Right ventricle myocardium superior (tissue), 1 donor: Measurements from ENCODE around the gene ABCA4. TPM values are rescaled to one million over a fixed set of nuclear protein-coding genes. Genes with fewer than 3 reads are reported as not detected.

ENCODE experiments used
- ATAC-seq: fragments of 200-7000 bp; cut with Tn5 transposase; one replicate; pipeline ENCODE4 v1.9.1; 2020; ENCODE audit warnings: mild to moderate bottlenecking; ENCODE audit not compliant: poor library complexity
- DNase-seq: peaks from one replicate; pipeline ENCODE4 v3.0.0-alpha.2; 2020
- intact Hi-C: fragments of 100-400 bp; cut with DNase I; formaldehyde crosslinking; loops from one replicate; pipeline ENCODE4 v1.11.2; 2022
- total RNA-seq: library from RNA; stranded (reverse); fragmentation: NEBNext Ultra II Directional; extraction: Animal tissue kit (Norgen Biotek cat#: 25700); gene quantifications from one replicate; pipeline ENCODE4 v1.2.1, GENCODE V29; 2021
- donor health status: DM: no; HTN: yes; CAD: no; lungs with severe emphysema.

The ABCA4 gene
- total RNA-seq, 1 donor from 2014 or later, result 0.08 TPM

DNA sequence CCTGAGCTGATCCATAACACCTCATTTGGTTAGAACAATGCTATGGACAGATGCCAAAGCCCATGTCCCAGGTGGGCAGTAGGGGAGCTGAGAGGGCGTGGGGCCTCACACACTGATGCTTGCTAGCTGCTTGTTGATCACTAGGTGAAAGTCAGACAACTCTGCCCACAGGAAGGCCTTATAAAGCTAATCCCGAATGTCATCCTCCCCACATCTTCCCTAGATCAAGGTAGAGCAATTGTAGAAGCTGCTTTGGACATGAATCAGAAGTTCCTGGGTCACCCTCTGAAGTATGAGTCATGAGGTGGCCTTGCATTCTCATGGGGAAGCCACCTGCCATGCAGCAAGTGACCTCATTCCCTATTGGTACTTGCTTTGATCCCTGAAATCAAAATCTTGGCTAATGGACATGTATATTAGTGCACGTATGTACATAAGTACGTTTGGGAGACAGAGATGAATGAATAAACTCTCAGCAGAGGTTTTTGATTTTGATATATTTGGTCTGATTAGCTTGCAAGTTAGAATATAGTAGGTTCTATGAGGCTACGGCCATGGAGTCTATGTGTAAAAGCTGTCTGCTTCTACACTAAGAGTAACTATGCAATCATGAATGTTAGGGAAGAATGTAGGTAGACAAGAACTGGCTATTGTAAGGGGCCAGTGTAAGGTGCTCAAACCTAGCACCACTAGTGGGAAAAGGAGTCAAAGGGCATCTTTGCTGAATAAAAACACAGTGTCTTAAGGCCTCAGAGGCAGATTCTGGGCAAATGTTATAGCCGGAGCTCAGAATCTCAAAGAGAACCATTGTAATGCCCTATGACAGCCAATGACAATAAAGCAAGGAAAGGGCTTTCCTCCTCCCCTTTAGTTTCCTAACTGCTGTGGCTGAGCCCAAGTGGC is 52.6 kb downstream of the ABCA4 start:
- ATAC-seq (no peak), DNase-seq (no peak)
- intact Hi-C loops, result loop anchor here (10.0 kb wide), 1 partner anchor 116 kb away; no protein-coding TSS in a partner anchor

DNA sequence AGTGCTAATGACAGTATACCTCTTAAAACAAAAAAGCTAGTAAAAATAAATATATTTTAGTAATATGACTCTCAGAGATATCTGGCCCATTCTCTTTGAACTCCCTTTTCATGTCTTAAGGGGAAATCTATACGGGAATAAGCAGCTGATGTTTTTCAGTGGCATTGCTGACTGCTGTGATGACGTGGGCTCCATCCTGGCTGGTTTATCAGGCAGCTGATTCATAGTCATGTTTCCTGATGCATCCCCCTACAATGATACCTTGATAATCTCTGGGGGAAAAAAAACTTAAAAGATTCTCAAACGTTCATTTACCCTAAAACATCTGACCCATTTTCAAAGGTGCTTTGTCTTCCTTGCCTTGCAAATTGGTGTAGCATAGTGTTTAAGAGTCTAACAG is 53.8 kb downstream of the ABCA4 start:
- DNase-seq, result no peak
- ATAC-seq, result no peak
- intact Hi-C loops, result loop anchor here (10.0 kb wide), 1 partner anchor 118 kb away; no protein-coding TSS in a partner anchor

- peak; percentile 71 for DNase-seq
- peak; percentile 80 for ATAC-seq
Observed at GRCh38 chr1:94063379-94063778, 57.6 kb downstream of the ABCA4 start.

GRCh38 chr1:94061513-94062443 is 59.2 kb downstream of the ABCA4 start:
- ATAC-seq (peak; percentile 88), DNase-seq (peak; percentile 67)
- intact Hi-C loops, result loop anchor here (2.0 to 10.0 kb wide), 4 partner anchors 35 to 267 kb away; no protein-coding TSS in a partner anchor

More at GRCh38 chr1:94063379-94063778, 57.6 kb downstream of the ABCA4 start:
- intact Hi-C loops, result loop anchor here (2.0 to 10.0 kb wide), 3 partner anchors 121 to 265 kb away; no protein-coding TSS in a partner anchor

DNA sequence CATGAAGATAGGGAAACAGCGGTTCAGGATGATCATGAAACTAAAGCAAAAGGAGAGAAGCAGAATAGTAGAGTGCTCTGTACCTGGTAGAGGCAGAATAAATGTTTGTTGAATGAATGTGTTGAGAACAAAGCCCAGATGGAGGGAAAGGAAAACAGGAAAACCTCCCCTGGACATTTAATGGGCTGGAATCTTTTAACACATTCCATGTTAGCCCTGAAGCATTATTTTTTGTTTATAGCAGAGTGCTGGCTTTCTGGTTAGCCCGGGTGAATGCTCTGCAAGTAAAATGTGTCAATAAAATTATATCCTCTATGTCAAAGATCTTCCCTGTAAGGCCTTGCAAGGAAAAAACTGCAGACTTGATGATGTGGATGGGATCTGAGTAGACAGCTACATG is 60.2 kb downstream of the ABCA4 start:
- intact Hi-C loops, result loop anchor here (2.0 to 10.0 kb wide), 3 partner anchors 34 to 182 kb away; no protein-coding TSS in a partner anchor
- no peak for DNase-seq
- ATAC-seq, result no peak

DNA sequence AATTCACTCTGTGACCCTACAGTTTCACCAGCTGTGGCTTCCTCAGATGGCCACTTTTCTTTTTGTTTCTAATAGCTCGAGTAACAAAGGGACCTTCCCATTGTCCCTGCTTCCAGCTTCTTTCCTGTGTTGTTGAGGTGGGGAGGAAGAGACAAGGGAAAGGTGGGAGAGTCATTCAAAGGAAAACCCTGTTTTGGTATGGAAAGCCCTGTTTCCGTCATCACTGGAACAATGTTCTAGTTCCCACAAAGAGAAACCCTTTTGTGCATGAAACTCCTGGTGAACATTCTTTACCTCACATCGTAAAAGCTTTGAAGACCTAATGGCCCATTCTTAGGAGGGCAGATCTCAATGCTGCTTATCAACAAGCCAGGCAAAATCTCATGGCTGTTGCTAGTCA is 62.2 kb downstream of the ABCA4 start:
- DNase-seq (no peak), ATAC-seq (no peak)
- intact Hi-C loops, result no loop called here

GRCh38 chr1:94056996-94057395 is 64.0 kb downstream of the ABCA4 start:
- intact Hi-C loops, result no loop called here
- no peak for ATAC-seq
- DNase-seq, result no peak

GRCh38 chr1:94056171-94056570 is 64.8 kb downstream of the ABCA4 start:
- intact Hi-C loops, result no loop called here
- no peak for ATAC-seq
- DNase-seq, result no peak

DNA sequence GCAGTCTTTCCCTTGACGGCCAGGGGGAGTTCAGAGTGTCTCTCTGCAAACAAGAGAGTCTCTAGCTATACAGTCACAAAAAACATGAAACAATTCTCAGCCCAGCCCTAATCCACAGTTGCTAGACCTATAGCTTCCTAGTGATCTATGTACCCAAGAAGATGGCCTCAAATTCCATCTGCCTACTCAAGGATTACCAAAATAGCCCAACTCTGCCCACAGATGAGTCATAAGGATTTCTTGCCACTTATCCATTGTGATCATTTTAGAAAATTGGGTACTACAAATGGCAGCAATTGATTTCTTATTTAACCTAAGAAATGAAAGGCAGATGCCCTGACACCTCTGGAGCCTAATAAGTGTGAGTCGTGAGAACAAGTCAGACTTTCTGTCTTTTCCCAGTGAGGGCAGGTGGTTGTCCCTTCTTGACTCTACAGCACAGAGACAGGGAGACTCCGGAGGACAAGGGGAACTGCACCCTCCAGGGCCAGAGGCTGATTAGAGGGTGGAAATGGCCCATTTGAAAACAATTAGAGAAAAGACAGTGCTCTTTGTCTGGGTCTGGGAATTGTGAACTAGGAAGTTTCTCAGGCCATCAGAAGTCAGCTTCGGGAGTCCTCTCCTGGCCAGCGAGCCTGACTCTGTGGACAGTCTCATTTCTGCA is 65.4 kb downstream of the ABCA4 start:
- DNase-seq (no peak), ATAC-seq (no peak)
- intact Hi-C loops, result no loop called here

GRCh38 chr1:94050675-94051074 is 70.3 kb downstream of the ABCA4 start:
- ATAC-seq, result no peak
- intact Hi-C loops, result no loop called here
- no peak for DNase-seq

- intact Hi-C loops, result no loop called here
- ATAC-seq (no peak), DNase-seq (no peak)
Observed at GRCh38 chr1:94050254-94050653, 70.7 kb downstream of the ABCA4 start.

DNA sequence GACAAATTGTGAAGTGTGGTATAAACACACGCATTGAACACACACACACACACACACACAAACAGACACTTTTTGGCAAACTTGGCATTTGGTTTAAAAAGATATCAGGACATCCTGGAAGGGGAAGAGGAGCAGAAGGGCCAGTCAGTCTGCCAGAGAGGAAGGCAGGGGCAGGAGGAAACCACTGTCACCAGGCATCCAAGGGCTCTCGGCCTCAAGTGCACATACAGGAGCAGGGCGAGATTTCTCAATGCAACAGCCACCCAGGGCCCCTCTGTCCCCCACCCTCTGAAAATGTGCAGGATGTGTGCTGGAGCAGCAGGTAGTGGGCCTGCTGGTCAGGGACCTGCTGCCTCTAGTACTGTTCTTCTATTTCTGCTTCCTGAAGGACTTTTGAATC is 71.2 kb downstream of the ABCA4 start:
- intact Hi-C loops, result no loop called here
- ATAC-seq, result no peak

DNA sequence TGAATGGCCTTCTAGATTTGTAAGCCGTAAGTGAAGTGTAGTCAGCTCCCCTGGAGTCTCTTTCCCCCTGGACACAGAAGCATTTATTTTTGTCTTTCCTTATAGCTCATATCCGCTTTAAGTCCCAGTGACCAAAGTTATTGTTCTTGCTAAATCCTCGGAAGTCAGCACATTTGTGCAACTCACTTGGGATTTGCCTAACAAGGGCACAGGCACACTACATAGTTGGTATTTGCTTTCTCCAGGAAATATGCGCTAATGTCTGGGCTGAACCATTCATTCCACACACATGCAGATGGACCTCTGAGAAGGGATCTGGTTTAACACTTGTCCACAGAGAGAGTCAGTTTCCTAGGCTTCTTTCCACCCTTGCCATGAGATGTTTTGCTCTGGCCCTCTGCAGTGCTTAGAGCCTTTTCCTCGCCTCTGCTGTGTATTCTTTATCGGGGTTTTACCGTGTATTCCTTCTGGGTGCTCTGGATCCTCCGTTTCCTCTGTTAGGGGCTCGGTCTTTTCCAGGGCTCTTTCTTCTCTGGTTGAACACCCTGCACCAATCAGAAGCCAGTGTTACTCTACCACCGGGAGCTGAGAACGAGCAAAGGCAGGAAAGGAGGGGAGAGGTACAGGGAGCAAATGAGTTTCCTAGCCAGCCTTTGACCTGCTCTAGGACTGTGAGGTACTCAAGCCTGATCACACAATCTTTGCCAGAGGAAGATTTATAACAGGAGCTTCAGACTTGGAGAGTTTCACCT is 72.4 kb downstream of the ABCA4 start:
- no peak for DNase-seq
- intact Hi-C loops, result no loop called here
- peak; percentile 40 for ATAC-seq

More for the DNA sequence above, 71.2 kb downstream of the ABCA4 start:
- DNase-seq, result no peak

DNA sequence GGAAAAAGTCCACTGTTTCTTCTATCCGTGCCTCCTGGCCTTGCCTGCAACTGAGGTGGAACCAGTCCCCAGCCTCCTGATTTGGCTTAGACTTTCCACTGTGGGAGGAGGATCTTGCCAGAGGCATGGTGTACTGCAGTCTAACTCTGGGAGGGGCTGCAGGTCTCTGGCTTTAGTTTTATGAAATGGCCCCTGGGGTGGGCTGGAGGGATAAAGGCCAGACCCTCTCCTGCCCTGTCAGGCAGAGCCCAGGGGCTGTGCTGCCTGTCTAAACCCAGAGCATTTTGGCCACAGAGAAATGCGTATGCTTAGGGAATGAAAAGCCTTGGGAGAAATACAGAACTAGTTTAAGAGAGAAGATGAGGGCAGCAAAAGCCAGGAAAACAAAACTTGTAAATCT is 73.0 kb downstream of the ABCA4 start:
- ATAC-seq, result no peak
- no peak for DNase-seq
- intact Hi-C loops, result no loop called here

GRCh38 chr1:94045465-94046056 is 75.4 kb downstream of the ABCA4 start:
- DNase-seq, result peak; percentile 95
- ATAC-seq, result peak; percentile 88
- intact Hi-C loops, result no loop called here

DNA sequence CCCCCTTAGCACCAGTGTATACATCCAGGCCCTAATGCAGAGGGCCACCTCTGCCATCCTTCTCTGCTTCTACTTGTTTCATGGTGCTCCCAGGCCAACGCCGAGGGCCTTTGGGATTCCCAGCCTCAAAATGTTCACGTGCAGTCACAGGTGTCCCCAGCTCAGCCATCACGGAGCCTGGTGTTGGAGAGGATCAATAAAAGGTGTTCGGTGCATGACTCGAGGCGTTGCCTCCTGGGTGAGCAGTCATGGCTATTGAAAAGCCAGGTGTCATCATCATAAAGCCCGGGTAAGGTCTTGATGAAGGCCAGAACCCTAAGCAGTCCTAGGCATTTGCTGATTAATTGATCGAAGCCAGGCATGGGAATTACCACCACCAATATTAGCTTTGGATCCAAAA is 76.1 kb downstream of the ABCA4 start:
- intact Hi-C loops, result loop anchor here (5.0 kb wide), 1 partner anchor 197 kb away; no protein-coding TSS in a partner anchor
- ATAC-seq (no peak), DNase-seq (no peak)

GRCh38 chr1:94044290-94044790 is 76.6 kb downstream of the ABCA4 start:
- peak; percentile 78 for DNase-seq
- ATAC-seq, result peak; percentile 19
- intact Hi-C loops, result loop anchor here (5.0 kb wide), 1 partner anchor 198 kb away; no protein-coding TSS in a partner anchor
